M059J (cell line): Measurements from ENCODE around the gene LCN10. TPM values are rescaled to one million over a fixed set of nuclear protein-coding genes. Genes with fewer than 3 reads are reported as not detected.
A peak's percentile ranks its signal among the peaks of the same experiment; 100 is the strongest.

Source experiments
- DNase-seq: peaks from one replicate; pipeline ENCODE4 v3.0.0-alpha.2; 2012; ENCODE audit warnings: low read depth
- total RNA-seq: library from RNA; depleted of rRNA; stranded (reverse); fragments of >200 nt; shearing (Covaris generic); gene quantifications from 2 replicates; pipeline ENCODE4 v1.2.3, GENCODE V29; 2014

LCN10 gene
- total RNA-seq, 1 experiment from 2014 or later, result not detected

GRCh38 chr9:136754626-136755301 is 12.0 kb upstream of the LCN10 start:
- no peak for DNase-seq

- no peak for DNase-seq
Measured at GRCh38 chr9:136754059-136754572, 11.4 kb upstream of the LCN10 start.

- DNase-seq, result no peak
Measured at GRCh38 chr9:136753371-136754058, 10.8 kb upstream of the LCN10 start.

- DNase-seq, result no peak
Measured at GRCh38 chr9:136751814-136752213, 9.1 kb upstream of the LCN10 start.

GRCh38 chr9:136751244-136751643 is 8.5 kb upstream of the LCN10 start:
- no peak for DNase-seq

GRCh38 chr9:136750526-136750925 is 7.8 kb upstream of the LCN10 start:
- DNase-seq, result peak; percentile 39

GRCh38 chr9:136748666-136749611 is 6.2 kb upstream of the LCN10 start:
- DNase-seq, result no peak

- DNase-seq, result no peak
Measured at GRCh38 chr9:136748201-136748600, 5.5 kb upstream of the LCN10 start, which contains the start of gene LCN6. Gene LCN6 (minus strand): TSS chr9:136748525. CDS start chr9:136748483, 42 bp downstream.

- DNase-seq, result no peak
Measured at GRCh38 chr9:136747161-136748060, 4.7 kb upstream of the LCN10 start.

- no peak for DNase-seq
Measured at GRCh38 chr9:136746621-136747020, 3.9 kb upstream of the LCN10 start.

- no peak for DNase-seq
Measured at GRCh38 chr9:136746155-136746490, 3.4 kb upstream of the LCN10 start.

GRCh38 chr9:136745389-136746154 is 2.8 kb upstream of the LCN10 start:
- no peak for DNase-seq

GRCh38 chr9:136744773-136745172 is 2.0 kb upstream of the LCN10 start:
- no peak for DNase-seq

GRCh38 chr9:136743639-136744211 is 985 bp upstream of the LCN10 start:
- no peak for DNase-seq

GRCh38 chr9:136741883-136742571 is 713 bp downstream of the LCN10 start:
- DNase-seq, result no peak

GRCh38 chr9:136740971-136741882 is 1.5 kb downstream of the LCN10 start:
- no peak for DNase-seq

- DNase-seq, result no peak
Measured at GRCh38 chr9:136740491-136740890, 2.2 kb downstream of the LCN10 start.

- DNase-seq, result no peak
Measured at GRCh38 chr9:136740069-136740468, 2.7 kb downstream of the LCN10 start.
